PC-3 (cell line): Measurements from ENCODE around the gene ACTG1. TPM values are rescaled to one million over a fixed set of nuclear protein-coding genes. Genes with fewer than 3 reads are reported as not detected.

Source experiments
- ATAC-seq: fragments of 200-7000 bp; cut with Tn5 transposase; 2 replicates; pipeline ENCODE4 v1.9.1; 2020; ENCODE audit warnings: mild to moderate bottlenecking, moderate library complexity
- BruUV-seq: library from RNA; stranded (reverse); fragments of 400-500 nt; replicated peaks from 2 replicates; lab custom pipeline; 2021; lab: Mats Ljungman, UMichigan
- CTCF ChIA-PET: fragments of 300-600 bp; sonication (Branson Sonifier 250); formaldehyde crosslinking; loops from one replicate; lab custom pipeline; 2022; ENCODE audit warnings: antibody characterized with exemption; lab: Charles Lee
- POLR2A ChIA-PET: fragments of 300-600 bp; sonication (Branson Sonifier 250); formaldehyde crosslinking; loops from one replicate; lab custom pipeline; 2022; ENCODE audit warnings: antibody characterized with exemption; ENCODE audit not compliant: unreplicated experiment; lab: Charles Lee
- DNase-seq: peaks from one replicate; pipeline ENCODE4 v3.0.0-alpha.2; 2015
- H2AFZ ChIP-seq: fragments of 300-600 bp; sonication (generic); 2 replicates; pipeline ENCODE4 v1.6.0; 2016; ENCODE audit warnings: antibody characterized with exemption, low read length
- H3F3A ChIP-seq: fragments of 300-600 bp; sonication (generic); one replicate; pipeline ENCODE4 v1.6.0; 2017; ENCODE audit warnings: antibody characterized with exemption, low read length, control low read depth, mild to moderate bottlenecking; ENCODE audit not compliant: unreplicated experiment
- H3K27ac ChIP-seq: fragments of 300-600 bp; sonication (generic); 2 replicates; pipeline ENCODE4 v1.5.1; 2016; ENCODE audit warnings: mild to moderate bottlenecking, low read length
- H3K27me3 ChIP-seq: fragments of 300-600 bp; sonication (generic); 2 replicates; pipeline ENCODE4 v1.6.1; 2016; ENCODE audit warnings: low read length, mixed read lengths
- H3K36me3 ChIP-seq: fragments of 300-600 bp; sonication (generic); 2 replicates; pipeline ENCODE4 v1.6.1; 2016; ENCODE audit warnings: low read depth, mixed run types, low read length, mixed read lengths
- H3K4me1 ChIP-seq: fragments of 300-600 bp; sonication (generic); 2 replicates; pipeline ENCODE4 v1.5.1; 2016; ENCODE audit warnings: low read length; ENCODE audit not compliant: insufficient read depth
- H3K4me2 ChIP-seq: fragments of 300-600 bp; sonication (generic); 2 replicates; pipeline ENCODE4 v1.6.0; 2016; ENCODE audit warnings: low read length
- H3K4me3 ChIP-seq: fragments of 300-600 bp; sonication (generic); 2 replicates; pipeline ENCODE4 v1.5.1; 2016; ENCODE audit warnings: mild to moderate bottlenecking, low read length, mixed read lengths
- H3K79me2 ChIP-seq: fragments of 300-600 bp; sonication (generic); 2 replicates; pipeline ENCODE4 v1.6.1; 2017; ENCODE audit warnings: low read length, mixed read lengths
- H3K9ac ChIP-seq: fragments of 300-600 bp; sonication (generic); 2 replicates; pipeline ENCODE4 v1.6.0; 2016; ENCODE audit warnings: mild to moderate bottlenecking, low read length
- H3K9me2 ChIP-seq: fragments of 300-600 bp; sonication (generic); replicated peaks from 2 replicates; pipeline ENCODE4 v1.6.1; 2016; ENCODE audit warnings: mixed run types, low read length, mixed read lengths
- H3K9me3 ChIP-seq: fragments of 300-600 bp; sonication (generic); 2 replicates; pipeline ENCODE4 v1.6.1; 2016; ENCODE audit warnings: low read length, mixed read lengths
- H4K20me1 ChIP-seq: fragments of 300-600 bp; sonication (generic); 2 replicates; pipeline ENCODE4 v1.6.1; 2016; ENCODE audit warnings: low read length, mixed read lengths
- EZH2 ChIP-seq: fragments of 300-600 bp; sonication (generic); IDR thresholded peaks from one replicate; pipeline ENCODE4 v1.6.1; 2017; ENCODE audit warnings: antibody characterized with exemption, mild to moderate bottlenecking, low read length; ENCODE audit not compliant: unreplicated experiment
- EZH2phosphoT487 ChIP-seq: fragments of 300-600 bp; sonication (generic); IDR thresholded peaks from 2 replicates; pipeline ENCODE4 v1.6.1; 2018; ENCODE audit warnings: mild to moderate bottlenecking, antibody characterized with exemption, low read length, borderline replicate concordance
- intact Hi-C: fragments of 100-400 bp; cut with micrococcal nuclease; formaldehyde crosslinking; loops from 2 replicates; pipeline ENCODE4 v1.9.0; 2023
- total RNA-seq: library from RNA; depleted of rRNA; stranded (reverse); fragments of >200 nt; gene quantifications from 2 replicates; pipeline ENCODE4 v1.2.3, GENCODE V29; 2014
- TF ChIP-seq, protein P1 (sequence below): fragments of 300-600 bp; sonication (generic); conservative IDR thresholded peaks from 2 replicates; pipeline ENCODE4 v1.5.1; 2017; ENCODE audit warnings: antibody characterized with exemption, low read depth, mild to moderate bottlenecking, low read length

Gene ACTG1
- total RNA-seq, 1 experiment from 2014 or later, result 4,503 TPM

DNA sequence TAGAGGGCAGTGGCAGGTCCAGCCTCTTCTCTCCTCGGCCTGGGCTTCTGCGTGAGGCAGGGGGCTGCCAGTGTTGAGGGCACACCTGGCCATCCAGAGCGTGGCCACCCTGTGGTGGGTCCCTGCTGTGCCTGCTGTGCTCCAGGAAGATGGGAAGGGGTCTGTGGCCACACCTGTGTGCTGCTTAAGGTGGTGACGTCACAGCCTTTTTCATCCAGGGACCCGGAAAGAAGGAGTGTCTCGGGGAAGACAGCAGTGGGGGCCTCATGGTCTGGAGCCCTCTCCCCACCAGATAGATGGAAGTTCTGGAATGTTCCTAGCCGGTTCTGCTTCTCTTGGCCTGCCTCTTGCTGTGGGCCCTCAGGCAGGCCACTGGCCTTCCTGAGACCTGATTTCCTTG is 36.5 kb downstream of the ACTG1 start:
- intact Hi-C loops, result no loop called here

DNA sequence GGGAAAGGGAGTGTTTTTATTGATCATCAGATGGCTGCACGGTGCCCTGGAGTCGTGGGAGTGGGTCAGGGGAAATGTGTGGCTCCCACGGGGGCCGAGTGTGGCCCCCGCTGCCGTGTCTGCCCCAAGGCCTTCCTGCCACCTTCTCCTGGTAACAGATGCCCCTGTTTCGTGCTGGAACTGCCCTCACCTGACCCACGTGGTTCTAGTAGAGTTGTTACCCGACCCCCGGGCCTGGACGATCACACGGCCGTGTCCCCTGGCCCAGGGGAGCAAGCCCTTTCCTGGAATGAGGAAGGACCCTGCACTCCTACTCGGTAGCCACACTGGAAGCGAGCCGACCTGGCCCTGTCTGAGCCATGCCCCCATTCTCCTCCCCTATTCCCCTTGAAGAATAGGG is 37.6 kb downstream of the ACTG1 start:
- Histone ChIP-seq H3K9ac (no peak overlapping the region), H3K36me3 (no peaks in the 10 kb centered on the region), H3K27ac (no peak overlapping the region), H3K79me2 (no peaks in the 10 kb centered on the region), H3K9me3 (no peaks in the 10 kb centered on the region), H3K4me3 (no peak overlapping the region), H2AFZ (no peak overlapping the region), H3K27me3 (no peaks in the 10 kb centered on the region), H3F3A (no peaks in the 10 kb centered on the region), H4K20me1 (no peaks in the 10 kb centered on the region), H3K9me2 (no peaks in the 10 kb centered on the region), H3K4me1 (no peaks in the 10 kb centered on the region), H3K4me2 (no peak overlapping the region)
- ChIA-PET POLR2A (no interaction called here), CTCF (no interaction called here)
- intact Hi-C loops, result no loop called here
- no TSS peak for BruUV-seq
- no peak for TF ChIP-seq EZH2phosphoT487
- DNase-seq (no peak), ATAC-seq (no peak)

More for the DNA sequence above, 36.5 kb downstream of the ACTG1 start:
- Histone ChIP-seq H4K20me1 (no peaks in the 10 kb centered on the region), H3K36me3 (no peaks in the 10 kb centered on the region), H3K4me1 (no peaks in the 10 kb centered on the region), H3K4me2 (no peak overlapping the region), H3F3A (no peaks in the 10 kb centered on the region), H3K27me3 (no peaks in the 10 kb centered on the region), H3K9me2 (no peaks in the 10 kb centered on the region), H2AFZ (no peak overlapping the region), H3K27ac (no peak overlapping the region), H3K9me3 (no peaks in the 10 kb centered on the region), H3K9ac (no peak overlapping the region), H3K4me3 (no peak overlapping the region), H3K79me2 (no peaks in the 10 kb centered on the region)
- TF ChIP-seq EZH2 (no peak), EZH2phosphoT487 (no peak)
- TF ChIP-seq, protein P1, sequence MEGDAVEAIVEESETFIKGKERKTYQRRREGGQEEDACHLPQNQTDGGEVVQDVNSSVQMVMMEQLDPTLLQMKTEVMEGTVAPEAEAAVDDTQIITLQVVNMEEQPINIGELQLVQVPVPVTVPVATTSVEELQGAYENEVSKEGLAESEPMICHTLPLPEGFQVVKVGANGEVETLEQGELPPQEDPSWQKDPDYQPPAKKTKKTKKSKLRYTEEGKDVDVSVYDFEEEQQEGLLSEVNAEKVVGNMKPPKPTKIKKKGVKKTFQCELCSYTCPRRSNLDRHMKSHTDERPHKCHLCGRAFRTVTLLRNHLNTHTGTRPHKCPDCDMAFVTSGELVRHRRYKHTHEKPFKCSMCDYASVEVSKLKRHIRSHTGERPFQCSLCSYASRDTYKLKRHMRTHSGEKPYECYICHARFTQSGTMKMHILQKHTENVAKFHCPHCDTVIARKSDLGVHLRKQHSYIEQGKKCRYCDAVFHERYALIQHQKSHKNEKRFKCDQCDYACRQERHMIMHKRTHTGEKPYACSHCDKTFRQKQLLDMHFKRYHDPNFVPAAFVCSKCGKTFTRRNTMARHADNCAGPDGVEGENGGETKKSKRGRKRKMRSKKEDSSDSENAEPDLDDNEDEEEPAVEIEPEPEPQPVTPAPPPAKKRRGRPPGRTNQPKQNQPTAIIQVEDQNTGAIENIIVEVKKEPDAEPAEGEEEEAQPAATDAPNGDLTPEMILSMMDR, result no peak
- POLR2A ChIA-PET, result no interaction called here
- ATAC-seq (no peak), DNase-seq (no peak)
- BruUV-seq, result no TSS peak
- CTCF ChIA-PET, result no interaction called here

DNA sequence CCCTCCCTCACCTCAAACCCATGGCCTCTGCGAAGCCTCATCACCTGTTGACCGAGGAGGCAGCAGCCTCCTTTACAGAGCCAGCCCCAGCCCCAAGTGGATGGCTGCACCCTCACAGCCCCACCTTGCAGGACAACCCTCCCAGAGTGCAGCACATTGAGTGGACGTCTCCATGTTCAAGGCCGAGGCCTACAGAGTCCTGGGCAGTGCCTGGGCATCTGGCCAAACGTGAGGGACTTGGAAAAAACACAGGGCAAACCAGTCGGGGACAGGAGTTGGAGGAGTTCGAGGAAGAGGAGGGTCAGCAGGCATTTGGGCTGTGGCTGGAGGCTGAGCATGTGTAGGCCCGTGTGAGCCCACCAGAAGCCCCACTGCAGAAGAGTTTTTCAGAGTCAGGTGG is 39.6 kb downstream of the ACTG1 start:
- H3K4me1 ChIP-seq, result no peaks in the 10 kb centered on the region
- intact Hi-C loops, result no loop called here
- H4K20me1 ChIP-seq, result no peaks in the 10 kb centered on the region
- no peak overlapping the region for H3K4me2 ChIP-seq
- no peak for DNase-seq
- no peaks in the 10 kb centered on the region for H3F3A ChIP-seq
- BruUV-seq, result no TSS peak
- no peaks in the 10 kb centered on the region for H3K79me2 ChIP-seq
- no peak overlapping the region for H3K9ac ChIP-seq
- no peak overlapping the region for H3K4me3 ChIP-seq
- TF ChIP-seq EZH2phosphoT487, result no peak
- TF ChIP-seq EZH2, result no peak
- TF ChIP-seq, protein P1, result no peak
- H2AFZ ChIP-seq, result no peak overlapping the region
- no peaks in the 10 kb centered on the region for H3K27me3 ChIP-seq
- ChIA-PET POLR2A (no interaction called here), CTCF (no interaction called here)
- H3K27ac ChIP-seq, result no peak overlapping the region
- no peaks in the 10 kb centered on the region for H3K9me3 ChIP-seq
- H3K9me2 ChIP-seq, result no peaks in the 10 kb centered on the region
- no peaks in the 10 kb centered on the region for H3K36me3 ChIP-seq
- ATAC-seq, result no peak
